ENCODE data around the gene HERC3. TPM values are rescaled to one million over a fixed set of nuclear protein-coding genes. Genes with fewer than 3 reads are reported as not detected.

HERC3 gene
- total and polyA plus RNA-seq, 2 of the 13 experiments (the other 11 are each of a cell fraction or from before 2014, with no cell fraction given): 3.8 to 6.2 TPM

DNA sequence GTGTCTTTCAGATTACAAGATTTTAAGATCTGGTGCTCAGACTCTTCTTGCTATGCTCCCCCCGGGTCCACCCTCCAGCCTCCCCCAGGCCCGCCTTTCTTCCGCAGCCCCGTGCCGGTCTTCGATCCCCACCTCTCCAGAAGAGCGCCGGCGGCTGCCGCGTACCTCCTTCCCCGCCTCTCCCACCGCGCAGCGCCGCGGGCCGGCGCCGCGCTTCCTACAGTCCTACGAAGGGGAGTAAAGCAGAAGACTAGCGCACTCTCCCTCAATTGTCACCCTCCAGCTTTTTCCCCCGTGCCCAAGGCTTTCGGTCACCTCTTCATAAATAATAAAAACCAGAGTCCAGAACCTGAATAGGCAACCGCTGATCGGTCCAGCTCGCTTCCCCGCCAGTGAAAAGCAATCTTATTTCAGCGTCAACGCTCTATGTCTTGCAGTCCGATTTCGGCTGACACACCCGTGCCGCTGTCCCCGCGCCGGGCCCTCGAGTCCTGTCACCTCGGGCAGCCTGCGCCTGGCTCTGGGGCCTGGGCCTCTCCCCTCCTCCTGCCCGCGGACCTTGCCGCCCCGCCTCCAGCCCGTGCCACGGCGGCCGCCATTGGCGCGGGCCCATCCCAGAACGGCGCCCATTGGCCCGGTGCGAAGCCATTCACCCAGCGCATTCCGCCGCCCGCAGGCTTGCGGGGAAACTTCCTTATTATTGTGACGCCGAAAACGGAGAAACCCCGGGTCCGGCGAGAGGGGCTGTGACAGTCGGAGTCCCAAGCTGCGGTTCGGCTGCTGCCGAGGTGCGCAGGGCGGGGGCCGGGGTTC lies at the start of gene HERC3 (continued):
- TF ChIP-seq ZNF589 (CRISPR knock-in tag; conservative IDR thresholded peaks at IDR 0.05) (no peak), ZEB1 (IDR thresholded peaks at IDR 0.05; ENCODE audit: insufficient replicate concordance, low read depth) (no peak), ZNF513 (CRISPR knock-in tag; conservative IDR thresholded peaks at IDR 0.05) (no peak), E2F5 (CRISPR knock-in tag; conservative IDR thresholded peaks at IDR 0.05) (no peak), JUN (CRISPR knock-in tag; IDR thresholded peaks at IDR 0.05) (no peak), ESRRA (CRISPR knock-in tag; IDR thresholded peaks at IDR 0.05; ENCODE audit: low read depth) (no peak; the same call in 1 of the 2 replicates), ATAD3A (CRISPR knock-in tag; IDR thresholded peaks at IDR 0.05) (no peak), JARID2 (CRISPR knock-in tag; IDR thresholded peaks at IDR 0.05; ENCODE audit: insufficient replicate concordance) (peak; percentile 73), ZNF430 (CRISPR knock-in tag; IDR thresholded peaks at IDR 0.05) (no peak; the same call in 1 of the 2 replicates), FOXM1 (CRISPR knock-in tag; IDR thresholded peaks at IDR 0.05) (no peak), AKAP8 (CRISPR knock-in tag; IDR thresholded peaks at IDR 0.05) (0 out of 2 replicates have a peak, but pooled peaks have one; percentile 55), ETS1 (CRISPR knock-in tag; IDR thresholded peaks at IDR 0.05) (0 out of 2 replicates have a peak, but pooled peaks have one; percentile 59), ZNF720 (CRISPR knock-in tag; IDR thresholded peaks at IDR 0.05) (no peak), ZFP82 (CRISPR knock-in tag; IDR thresholded peaks at IDR 0.05; ENCODE audit: borderline replicate concordance) (no peak), POLR2A (IDR thresholded peaks at IDR 0.05; ENCODE audit: insufficient read depth in 1 of 2, low read depth in 2 of 2, low read length in 2 of 2) (no peak), PHB2 (IDR thresholded peaks at IDR 0.05; ENCODE audit: partially characterized antibody) (no peak), ZNF737 (CRISPR knock-in tag; IDR thresholded peaks at IDR 0.05; ENCODE audit: borderline replicate concordance) (no peak), ZNF616 (CRISPR knock-in tag; IDR thresholded peaks at IDR 0.05; ENCODE audit: low read depth) (0 out of 2 replicates have a peak, but pooled peaks have one; percentile 40)
- TF ChIP-seq, protein P1, sequence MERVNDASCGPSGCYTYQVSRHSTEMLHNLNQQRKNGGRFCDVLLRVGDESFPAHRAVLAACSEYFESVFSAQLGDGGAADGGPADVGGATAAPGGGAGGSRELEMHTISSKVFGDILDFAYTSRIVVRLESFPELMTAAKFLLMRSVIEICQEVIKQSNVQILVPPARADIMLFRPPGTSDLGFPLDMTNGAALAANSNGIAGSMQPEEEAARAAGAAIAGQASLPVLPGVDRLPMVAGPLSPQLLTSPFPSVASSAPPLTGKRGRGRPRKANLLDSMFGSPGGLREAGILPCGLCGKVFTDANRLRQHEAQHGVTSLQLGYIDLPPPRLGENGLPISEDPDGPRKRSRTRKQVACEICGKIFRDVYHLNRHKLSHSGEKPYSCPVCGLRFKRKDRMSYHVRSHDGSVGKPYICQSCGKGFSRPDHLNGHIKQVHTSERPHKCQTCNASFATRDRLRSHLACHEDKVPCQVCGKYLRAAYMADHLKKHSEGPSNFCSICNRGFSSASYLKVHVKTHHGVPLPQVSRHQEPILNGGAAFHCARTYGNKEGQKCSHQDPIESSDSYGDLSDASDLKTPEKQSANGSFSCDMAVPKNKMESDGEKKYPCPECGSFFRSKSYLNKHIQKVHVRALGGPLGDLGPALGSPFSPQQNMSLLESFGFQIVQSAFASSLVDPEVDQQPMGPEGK (CRISPR knock-in tag; IDR thresholded peaks at IDR 0.05): peak; percentile 12; the same call in 1 of the 2 replicates
- TF ChIP-seq, protein P2, sequence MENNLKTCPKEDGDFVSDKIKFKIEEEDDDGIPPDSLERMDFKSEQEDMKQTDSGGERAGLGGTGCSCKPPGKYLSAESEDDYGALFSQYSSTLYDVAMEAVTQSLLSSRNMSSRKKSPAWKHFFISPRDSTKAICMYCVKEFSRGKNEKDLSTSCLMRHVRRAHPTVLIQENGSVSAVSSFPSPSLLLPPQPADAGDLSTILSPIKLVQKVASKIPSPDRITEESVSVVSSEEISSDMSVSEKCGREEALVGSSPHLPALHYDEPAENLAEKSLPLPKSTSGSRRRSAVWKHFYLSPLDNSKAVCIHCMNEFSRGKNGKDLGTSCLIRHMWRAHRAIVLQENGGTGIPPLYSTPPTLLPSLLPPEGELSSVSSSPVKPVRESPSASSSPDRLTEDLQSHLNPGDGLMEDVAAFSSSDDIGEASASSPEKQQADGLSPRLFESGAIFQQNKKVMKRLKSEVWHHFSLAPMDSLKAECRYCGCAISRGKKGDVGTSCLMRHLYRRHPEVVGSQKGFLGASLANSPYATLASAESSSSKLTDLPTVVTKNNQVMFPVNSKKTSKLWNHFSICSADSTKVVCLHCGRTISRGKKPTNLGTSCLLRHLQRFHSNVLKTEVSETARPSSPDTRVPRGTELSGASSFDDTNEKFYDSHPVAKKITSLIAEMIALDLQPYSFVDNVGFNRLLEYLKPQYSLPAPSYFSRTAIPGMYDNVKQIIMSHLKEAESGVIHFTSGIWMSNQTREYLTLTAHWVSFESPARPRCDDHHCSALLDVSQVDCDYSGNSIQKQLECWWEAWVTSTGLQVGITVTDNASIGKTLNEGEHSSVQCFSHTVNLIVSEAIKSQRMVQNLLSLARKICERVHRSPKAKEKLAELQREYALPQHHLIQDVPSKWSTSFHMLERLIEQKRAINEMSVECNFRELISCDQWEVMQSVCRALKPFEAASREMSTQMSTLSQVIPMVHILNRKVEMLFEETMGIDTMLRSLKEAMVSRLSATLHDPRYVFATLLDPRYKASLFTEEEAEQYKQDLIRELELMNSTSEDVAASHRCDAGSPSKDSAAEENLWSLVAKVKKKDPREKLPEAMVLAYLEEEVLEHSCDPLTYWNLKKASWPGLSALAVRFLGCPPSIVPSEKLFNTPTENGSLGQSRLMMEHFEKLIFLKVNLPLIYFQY (CRISPR knock-in tag; IDR thresholded peaks at IDR 0.05; ENCODE audit: borderline replicate concordance): 0 out of 2 replicates have a peak, but pooled peaks have one; percentile 32
